ENCODE data around the gene KCNQ1OT1. TPM values are rescaled to one million over a fixed set of nuclear protein-coding genes. Genes with fewer than 3 reads are reported as not detected.

Gene KCNQ1OT1
- total RNA-seq, 1 experiment from 2014 or later: 0.18 TPM

GRCh38 chr11:2688381-2689231, 11.2 kb downstream of the KCNQ1OT1 start:
- no peak for DNase-seq (ENCODE audit: low read depth)

GRCh38 chr11:2687782-2688191, 12.0 kb downstream of the KCNQ1OT1 start:
- DNase-seq (ENCODE audit: low read depth): no peak

GRCh38 chr11:2687223-2687530, 12.6 kb downstream of the KCNQ1OT1 start:
- no peak for DNase-seq (ENCODE audit: low read depth)

GRCh38 chr11:2686360-2687222, 13.2 kb downstream of the KCNQ1OT1 start:
- DNase-seq (ENCODE audit: low read depth): no peak

GRCh38 chr11:2685566-2686359, 14.0 kb downstream of the KCNQ1OT1 start:
- no peak for DNase-seq (ENCODE audit: low read depth)

- DNase-seq (ENCODE audit: low read depth): no peak
Observed at GRCh38 chr11:2685051-2685450, 14.7 kb downstream of the KCNQ1OT1 start.

GRCh38 chr11:2684581-2684980, 15.2 kb downstream of the KCNQ1OT1 start:
- DNase-seq (ENCODE audit: low read depth): no peak

GRCh38 chr11:2683806-2684205, 16.0 kb downstream of the KCNQ1OT1 start:
- DNase-seq (ENCODE audit: low read depth): no peak

GRCh38 chr11:2681408-2682145, 18.2 kb downstream of the KCNQ1OT1 start:
- DNase-seq (ENCODE audit: low read depth): no peak

GRCh38 chr11:2679011-2679676, 20.6 kb downstream of the KCNQ1OT1 start:
- no peak for DNase-seq (ENCODE audit: low read depth)

GRCh38 chr11:2678396-2678795, 21.4 kb downstream of the KCNQ1OT1 start:
- no peak for DNase-seq (ENCODE audit: low read depth)

- DNase-seq (ENCODE audit: low read depth): no peak
Observed at GRCh38 chr11:2677127-2677526, 22.7 kb downstream of the KCNQ1OT1 start.

- no peak for DNase-seq (ENCODE audit: low read depth)
Observed at GRCh38 chr11:2675540-2675939, 24.3 kb downstream of the KCNQ1OT1 start.

- DNase-seq (ENCODE audit: low read depth): no peak
Observed at GRCh38 chr11:2674658-2675131, 25.1 kb downstream of the KCNQ1OT1 start.

- DNase-seq (ENCODE audit: low read depth): no peak
Observed at GRCh38 chr11:2673871-2674471, 25.8 kb downstream of the KCNQ1OT1 start.

- no peak for DNase-seq (ENCODE audit: low read depth)
Observed at GRCh38 chr11:2673250-2673610, 26.6 kb downstream of the KCNQ1OT1 start.

- no peak for DNase-seq (ENCODE audit: low read depth)
Observed at GRCh38 chr11:2672553-2673249, 27.1 kb downstream of the KCNQ1OT1 start.

GRCh38 chr11:2671748-2672147, 28.0 kb downstream of the KCNQ1OT1 start:
- DNase-seq (ENCODE audit: low read depth): no peak

GRCh38 chr11:2670541-2671100, 29.2 kb downstream of the KCNQ1OT1 start:
- DNase-seq (ENCODE audit: low read depth): no peak
